GM21360 (cell line): ENCODE measurements around the gene AKT3.

Experiments
- ATAC-seq: cut with Tn5 transposase; IDR thresholded peaks from one replicate; pipeline ENCODE4 v1.9.1; 2021; ENCODE audit warnings: mild to moderate bottlenecking, moderate library complexity; ENCODE audit not compliant: unreplicated experiment

The AKT3 gene

DNA sequence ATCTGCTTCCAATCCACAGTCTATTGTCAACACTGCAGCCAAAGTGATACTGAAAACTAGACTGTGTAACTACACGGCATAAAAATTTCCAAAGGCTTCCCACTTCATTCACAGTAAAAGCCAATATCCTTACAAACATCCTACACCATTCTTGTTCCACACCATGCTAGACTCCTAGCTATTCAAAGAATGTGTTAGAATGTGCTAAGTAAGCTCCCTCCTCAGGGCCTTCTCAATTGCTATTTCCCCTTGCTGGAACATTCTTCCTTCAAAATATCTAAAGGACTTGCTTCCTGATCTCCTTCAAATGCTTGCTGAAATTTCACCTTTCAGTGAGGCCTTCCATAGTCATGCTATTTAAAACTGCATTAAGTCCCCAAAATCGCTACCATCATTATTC is 228.1 kb downstream of the AKT3 start:
- ATAC-seq = no peak

- ATAC-seq = no peak
Observed at GRCh38 chr1:243620096-243620495, 229.9 kb downstream of the AKT3 start.

DNA sequence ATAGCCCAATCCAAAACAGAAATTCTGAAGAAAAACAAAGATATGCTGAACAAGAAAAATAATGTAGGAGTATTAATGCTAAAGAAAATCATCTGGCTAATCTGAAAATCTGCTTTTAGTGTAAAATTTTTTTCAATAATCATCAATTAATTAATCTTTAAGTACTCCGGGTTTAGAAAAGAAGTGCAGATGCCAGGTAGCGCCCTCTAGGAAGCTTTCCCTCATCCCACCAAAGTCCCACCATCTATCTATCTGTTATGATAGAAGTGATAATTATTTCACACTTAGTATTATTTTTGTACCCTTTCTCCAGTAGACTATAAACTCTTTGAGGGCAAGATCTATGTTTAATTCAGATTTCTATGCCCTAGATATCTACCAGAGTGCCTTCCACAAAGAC is 240.3 kb downstream of the AKT3 start:
- no peak for ATAC-seq

DNA sequence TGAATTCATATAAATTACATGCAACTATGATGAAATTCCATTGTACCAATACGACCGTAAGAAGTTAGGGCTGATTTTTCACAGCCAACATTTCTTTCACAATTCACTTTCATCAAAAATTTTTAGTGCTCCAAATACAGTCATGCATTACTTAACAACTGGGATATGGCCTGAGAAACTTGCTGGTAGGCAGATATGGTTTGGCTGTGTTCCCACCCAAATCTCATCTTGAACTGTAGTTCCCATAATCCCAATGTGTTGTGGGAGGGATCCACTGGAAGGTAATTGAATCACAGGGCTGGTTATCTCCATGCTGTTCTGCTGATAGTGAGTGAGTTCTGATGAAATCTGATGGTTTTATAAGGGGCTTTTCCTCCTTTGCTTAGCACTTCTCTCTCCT is 244.4 kb downstream of the AKT3 start:
- ATAC-seq = no peak

- no peak for ATAC-seq
Observed at GRCh38 chr1:243601720-243602119, 248.3 kb downstream of the AKT3 start.

DNA sequence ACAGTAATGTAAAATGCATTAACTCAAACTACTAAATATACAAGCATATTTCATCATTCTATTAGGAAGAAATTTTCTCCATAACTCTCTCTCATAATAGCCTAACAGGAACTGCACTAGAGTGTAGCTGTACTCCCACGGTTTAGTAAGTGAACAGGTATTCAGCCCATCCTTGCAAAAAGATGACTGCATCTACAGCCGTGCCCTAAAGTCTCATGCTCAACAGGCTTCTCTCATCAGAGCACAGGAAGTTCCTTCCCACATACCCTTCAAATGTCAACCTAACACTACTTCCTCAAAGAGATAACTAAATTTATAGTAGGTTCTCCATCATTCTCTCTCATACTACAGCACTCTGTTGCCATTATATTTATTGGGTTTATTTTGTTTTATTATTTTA is 251.6 kb downstream of the AKT3 start:
- peak; percentile 47 for ATAC-seq

DNA sequence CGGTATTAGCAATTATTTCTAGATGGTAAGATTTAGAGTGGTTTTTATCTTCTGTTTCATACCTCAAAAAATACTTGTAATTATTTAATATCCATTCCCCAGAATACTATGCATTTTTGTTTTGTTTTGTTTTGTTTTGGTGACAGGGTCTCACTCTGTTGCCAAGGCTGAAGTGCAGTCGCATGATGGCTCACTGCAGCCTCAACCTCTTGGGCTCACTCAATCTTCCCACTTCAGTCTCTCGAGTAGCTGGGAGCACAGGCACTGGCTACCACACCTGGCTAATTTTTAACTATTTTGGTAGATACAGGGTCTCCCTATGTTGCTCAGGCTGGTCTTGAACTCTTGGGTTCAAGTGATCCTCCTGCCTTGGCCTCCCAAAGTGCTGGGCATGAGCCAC is 252.7 kb downstream of the AKT3 start:
- ATAC-seq = no peak

DNA sequence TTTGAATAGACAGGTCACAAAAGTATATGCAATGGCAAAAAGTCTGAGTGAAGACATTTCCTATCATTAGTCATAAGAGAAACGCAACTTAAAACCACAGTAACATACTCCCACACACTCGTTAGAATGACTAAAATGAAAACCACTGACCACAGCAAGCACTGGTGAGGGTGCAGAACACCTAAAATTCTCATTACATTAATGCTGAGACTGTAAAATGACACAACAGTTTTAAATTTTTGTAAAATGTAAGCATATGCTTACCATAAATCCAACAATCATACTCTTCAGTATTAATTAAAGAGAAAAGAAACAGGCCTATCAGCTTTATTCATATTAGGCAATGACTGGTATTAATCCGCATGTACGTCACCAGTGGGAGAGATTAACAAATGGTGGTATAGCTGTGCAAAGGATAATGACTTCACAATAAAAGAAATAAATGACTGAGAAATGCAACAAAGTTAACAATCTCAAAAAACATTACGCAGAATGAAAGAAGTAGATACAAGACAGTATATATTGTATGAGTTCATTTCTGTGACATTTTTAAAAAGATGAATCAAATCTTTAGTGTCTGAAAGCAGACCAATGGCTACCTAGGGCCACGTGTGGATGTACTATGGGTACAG is 253.5 kb downstream of the AKT3 start:
- peak; percentile 97 for ATAC-seq

- ATAC-seq = peak; percentile 12
Observed at GRCh38 chr1:243595527-243596210, 254.4 kb downstream of the AKT3 start.

- ATAC-seq = no peak
Observed at GRCh38 chr1:243594455-243594854, 255.6 kb downstream of the AKT3 start.

GRCh38 chr1:243589286-243589685 is 260.8 kb downstream of the AKT3 start:
- peak; percentile 76 for ATAC-seq

- peak; percentile 93 for ATAC-seq
Observed at GRCh38 chr1:243587823-243588560, 262.1 kb downstream of the AKT3 start.

- ATAC-seq = no peak
Observed at GRCh38 chr1:243587285-243587684, 262.8 kb downstream of the AKT3 start.

GRCh38 chr1:243585982-243586381 is 264.1 kb downstream of the AKT3 start:
- ATAC-seq = no peak

- ATAC-seq = no peak
Observed at GRCh38 chr1:243582326-243582725, 267.7 kb downstream of the AKT3 start.

- no peak for ATAC-seq
Observed at GRCh38 chr1:243580984-243581383, 269.1 kb downstream of the AKT3 start.

DNA sequence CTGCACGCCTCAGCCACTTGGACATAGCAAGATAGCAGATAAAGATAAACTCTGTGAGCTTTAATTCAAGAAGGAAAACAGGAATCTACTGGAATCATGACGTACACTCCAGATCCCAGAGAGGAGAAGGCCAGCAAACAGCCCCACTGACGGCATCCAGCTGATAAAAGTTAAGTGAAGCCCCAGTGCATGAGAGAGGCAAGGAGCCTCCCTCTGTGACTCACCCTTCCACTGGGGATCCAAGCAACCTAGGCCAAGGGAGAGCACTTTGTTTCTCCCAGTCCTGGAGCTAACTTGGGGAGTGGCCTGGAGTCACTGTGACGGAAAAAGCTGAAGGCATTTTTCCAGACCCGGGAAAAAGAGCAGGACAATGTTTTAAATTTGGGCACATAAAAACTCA is 270.0 kb downstream of the AKT3 start:
- no peak for ATAC-seq

GRCh38 chr1:243575070-243575469 is 275.0 kb downstream of the AKT3 start:
- no peak for ATAC-seq

GRCh38 chr1:243572940-243573339 is 277.1 kb downstream of the AKT3 start:
- no peak for ATAC-seq

GRCh38 chr1:243568793-243569192 is 281.2 kb downstream of the AKT3 start:
- no peak for ATAC-seq

DNA sequence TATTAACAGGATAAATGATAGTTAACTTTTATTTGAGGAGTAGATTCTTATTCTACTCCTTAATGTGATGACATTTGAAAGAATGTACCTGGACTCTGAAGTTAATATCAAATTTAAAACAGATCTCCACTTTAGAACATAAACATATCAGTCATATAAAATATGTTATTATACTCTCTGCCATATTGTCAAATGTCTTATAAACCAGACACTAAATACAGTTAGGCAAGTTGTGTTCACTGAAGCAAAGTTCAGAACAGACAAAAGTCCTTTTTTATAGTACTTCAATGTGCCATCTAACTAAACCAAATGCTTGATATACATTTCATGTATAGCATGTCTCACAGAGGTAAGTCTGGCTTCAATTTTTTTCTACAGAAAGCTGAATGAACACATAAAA is 285.2 kb downstream of the AKT3 start:
- ATAC-seq = no peak

- no peak for ATAC-seq
Observed at GRCh38 chr1:243563732-243564131, 286.3 kb downstream of the AKT3 start.
